ENCODE measurements around the gene INPP5D.
A peak's percentile ranks its signal among the peaks of the same experiment; 100 is the strongest.
"Not testable (repeated sequence)": the region's sequence is repeated elsewhere in the genome, so short reads cannot be mapped to it uniquely, and the experiment has no call there.

The INPP5D gene
- total RNA-seq = 47.5 to 200 (median 161) reads per million in 3 experiments

GRCh38 chr2:233059797-233060500, at the start of gene INPP5D:
TSS of gene INPP5D (plus strand) at chr2:233060342. CDS start at chr2:233060479, 137 bp downstream.
- DNase-seq = peak; percentile 79

GRCh38 chr2:233010569-233011267, 49.4 kb upstream of the INPP5D start:
- DNase-seq = no peak

GRCh38 chr2:233011268-233011650, 48.9 kb upstream of the INPP5D start:
- no peak for DNase-seq

GRCh38 chr2:233011702-233012131, 48.4 kb upstream of the INPP5D start:
- DNase-seq = no peak

- no peak for DNase-seq
Measured at GRCh38 chr2:233012301-233012971, 47.7 kb upstream of the INPP5D start.

- DNase-seq = no peak
Measured at GRCh38 chr2:233013027-233013461, 47.1 kb upstream of the INPP5D start, which contains the start of gene NGEF. TSS of gene NGEF (minus strand) at chr2:233013256. CDS start at chr2:232974890, 38,366 bp downstream.

- no peak for DNase-seq
Measured at GRCh38 chr2:233013650-233014049, 46.5 kb upstream of the INPP5D start.

GRCh38 chr2:233015019-233015645, 45.0 kb upstream of the INPP5D start:
- DNase-seq = no peak

GRCh38 chr2:233017947-233018346, 42.2 kb upstream of the INPP5D start:
- DNase-seq = no peak

- DNase-seq = not testable (repeated sequence)
Measured at GRCh38 chr2:233019610-233020009, 40.5 kb upstream of the INPP5D start.

- DNase-seq = no peak
Measured at GRCh38 chr2:233020454-233020853, 39.7 kb upstream of the INPP5D start.

GRCh38 chr2:233021771-233022170, 38.4 kb upstream of the INPP5D start:
- no peak for DNase-seq

GRCh38 chr2:233022561-233022960, 37.6 kb upstream of the INPP5D start:
- DNase-seq = no peak

- no peak for DNase-seq
Measured at GRCh38 chr2:233023007-233023760, 37.0 kb upstream of the INPP5D start.

GRCh38 chr2:233023761-233024410, 36.3 kb upstream of the INPP5D start:
- DNase-seq = no peak

- no peak for DNase-seq
Measured at GRCh38 chr2:233025706-233026105, 34.4 kb upstream of the INPP5D start.

GRCh38 chr2:233026198-233026813, 33.8 kb upstream of the INPP5D start:
- no peak for DNase-seq

- DNase-seq = no peak
Measured at GRCh38 chr2:233029321-233029720, 30.8 kb upstream of the INPP5D start.

- no peak for DNase-seq
Measured at GRCh38 chr2:233031556-233032500, 28.3 kb upstream of the INPP5D start.

Measured in central memory CD4-positive, alpha-beta T cell (primary cell).